ENCODE data around the gene HTR4. TPM values are rescaled to one million over a fixed set of nuclear protein-coding genes. Genes with fewer than 3 reads are reported as not detected.

Gene HTR4
- total RNA-seq, 1 experiment from 2014 or later: not detected

- ChIA-PET POLR2A (no interaction called here), RAD21 (ENCODE audit: low non-redundant PET in 1 of 2, low total read pairs in 2 of 2, uncharacterized antibody in 2 of 2, unreplicated experiment in 2 of 2) (no interaction called here), CTCF (no interaction called here)
- no peaks in the 10 kb centered on the region for H3K36me3 ChIP-seq (ENCODE audit: control insufficient read depth in 1 of 2, insufficient read depth in 2 of 2, low read length in 2 of 2)
- H3K27ac ChIP-seq (ENCODE audit: low read depth, low read length): no peak overlapping the region
- DNase-seq (ENCODE audit: low read depth, low spot score) (no peak), ATAC-seq (no peak)
- intact Hi-C loops (cut with micrococcal nuclease): no loop called here
- no peaks in the 10 kb centered on the region for H3K79me2 ChIP-seq (ENCODE audit: insufficient read depth, low read length)
- H3K9me2 ChIP-seq (ENCODE audit: insufficient read depth): no peaks in the 10 kb centered on the region
- H3K4me2 ChIP-seq (ENCODE audit: low read length): no peak overlapping the region
- TF ChIP-seq EGR1 (IDR thresholded peaks at IDR 0.05; ENCODE audit: low read depth): no peak
- no peak for TF ChIP-seq CBX3 (IDR thresholded peaks at IDR 0.05; ENCODE audit: low read depth)
- no peak for TF ChIP-seq POLR2AphosphoS5 (IDR thresholded peaks at IDR 0.05; ENCODE audit: low read depth, low read length)
- TF ChIP-seq SIN3A (IDR thresholded peaks at IDR 0.05; ENCODE audit: low read depth): no peak
- no peak for TF ChIP-seq TCF7L2 (IDR thresholded peaks at IDR 0.05; ENCODE audit: borderline replicate concordance, extremely low read depth, insufficient read depth, insufficient read length)
- no peak for TF ChIP-seq CEBPB (IDR thresholded peaks at IDR 0.05; ENCODE audit: low read depth)
- TF ChIP-seq REST (IDR thresholded peaks at IDR 0.05; ENCODE audit: low read depth): no peak
- TF ChIP-seq ZNF274 (IDR thresholded peaks at IDR 0.05; ENCODE audit: low read depth, low read length): no peak
- TF ChIP-seq ZFX (IDR thresholded peaks at IDR 0.05): no peak
- TF ChIP-seq FOSL1 (IDR thresholded peaks at IDR 0.05; ENCODE audit: low read depth): no peak
- no peak for TF ChIP-seq SRF (IDR thresholded peaks at IDR 0.05; ENCODE audit: low read depth)
- H4K20me1 ChIP-seq (ENCODE audit: insufficient read depth): no peaks in the 10 kb centered on the region; the same call in 1 of the 2 replicates
- no TSS peak for BruUV-seq (replicated peaks)
- no peak overlapping the region for H3K9ac ChIP-seq (ENCODE audit: low read length)
- no peak overlapping the region for H3K4me3 ChIP-seq (replicated peaks in 1 of 2; ENCODE audit: low read depth in 1 of 2, low read length in 2 of 2)
- no peak overlapping the region for H2AFZ ChIP-seq (ENCODE audit: low read depth, low read length, poor library complexity, severe bottlenecking)
- no peaks in the 10 kb centered on the region for H3K4me1 ChIP-seq (ENCODE audit: control insufficient read depth in 1 of 2, insufficient read depth in 2 of 2, low read length in 2 of 2)
- no peaks in the 10 kb centered on the region for H3K9me3 ChIP-seq (ENCODE audit: control insufficient read depth in 1 of 2, insufficient read depth in 1 of 2, low read depth in 1 of 2, low read length in 2 of 2)
- peaks cover 32% of the 10 kb centered on the region for H3K27me3 ChIP-seq (ENCODE audit: insufficient read depth, low read length)
These were observed 163.1 kb downstream of the HTR4 start for GRCh38 chr5:148491015-148491792.
